Measurements from ENCODE around the gene ACTA2.

Gene ACTA2

DNA sequence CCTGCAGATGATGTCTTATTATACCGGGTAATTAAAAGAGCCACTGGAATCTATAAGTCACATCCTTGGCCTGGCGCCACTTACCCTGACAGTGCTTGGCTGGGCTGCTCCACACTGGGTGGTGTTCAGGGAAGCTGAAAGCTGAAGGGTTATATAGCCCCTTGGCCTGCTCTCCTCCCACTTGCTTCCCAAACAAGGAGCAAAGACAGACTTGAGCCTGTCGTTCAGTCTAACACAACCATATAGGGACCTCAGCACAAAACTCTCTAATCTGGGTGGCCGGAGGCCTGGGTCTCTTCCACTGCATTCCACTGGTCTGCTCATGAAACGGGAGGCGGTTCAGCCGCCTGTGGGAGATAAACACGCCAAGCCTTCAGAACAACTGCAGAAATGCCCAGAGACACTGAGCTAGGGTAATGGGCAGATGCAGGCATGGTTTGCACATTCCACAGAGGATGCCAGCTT is at the start of gene ACTA2:
TSS of gene ACTA2 (minus strand) at position 127 of the 465 bp plus-strand sequence. CDS start 3,843 bp downstream, outside the sequence.
- peak; percentile 83 for DNase-seq (ENCODE audit: low read depth)
- no peak for TF ChIP-seq CTCF (conservative IDR thresholded peaks at IDR 0.05; ENCODE audit: low read length)
- H3K4me3 ChIP-seq (ENCODE audit: low read length) = peak within 1 kb of the TSS; percentile 51

DNA sequence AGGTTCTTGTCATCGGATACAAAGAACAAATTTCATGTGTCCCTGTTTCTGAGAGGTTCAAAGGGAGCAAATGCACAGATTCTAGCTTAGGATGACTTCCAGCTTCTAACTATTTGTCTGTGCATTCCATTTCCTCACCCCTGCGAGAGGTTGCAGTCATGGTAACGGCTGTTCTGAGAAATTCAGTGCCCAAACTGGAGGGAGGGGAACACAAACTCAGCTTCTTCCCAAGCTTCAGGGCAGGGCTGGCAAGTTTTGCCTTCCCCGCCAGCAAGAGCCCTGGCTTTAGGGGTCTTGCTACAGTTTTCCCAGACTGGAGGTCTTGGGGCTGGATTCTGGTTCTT is 49.1 kb upstream of the ACTA2 start:
- DNase-seq (ENCODE audit: low read depth) = peak; percentile 56
- TF ChIP-seq CTCF (conservative IDR thresholded peaks at IDR 0.05; ENCODE audit: low read length) = no peak
- H3K4me3 ChIP-seq (ENCODE audit: low read length) = no peak overlapping the region

DNA sequence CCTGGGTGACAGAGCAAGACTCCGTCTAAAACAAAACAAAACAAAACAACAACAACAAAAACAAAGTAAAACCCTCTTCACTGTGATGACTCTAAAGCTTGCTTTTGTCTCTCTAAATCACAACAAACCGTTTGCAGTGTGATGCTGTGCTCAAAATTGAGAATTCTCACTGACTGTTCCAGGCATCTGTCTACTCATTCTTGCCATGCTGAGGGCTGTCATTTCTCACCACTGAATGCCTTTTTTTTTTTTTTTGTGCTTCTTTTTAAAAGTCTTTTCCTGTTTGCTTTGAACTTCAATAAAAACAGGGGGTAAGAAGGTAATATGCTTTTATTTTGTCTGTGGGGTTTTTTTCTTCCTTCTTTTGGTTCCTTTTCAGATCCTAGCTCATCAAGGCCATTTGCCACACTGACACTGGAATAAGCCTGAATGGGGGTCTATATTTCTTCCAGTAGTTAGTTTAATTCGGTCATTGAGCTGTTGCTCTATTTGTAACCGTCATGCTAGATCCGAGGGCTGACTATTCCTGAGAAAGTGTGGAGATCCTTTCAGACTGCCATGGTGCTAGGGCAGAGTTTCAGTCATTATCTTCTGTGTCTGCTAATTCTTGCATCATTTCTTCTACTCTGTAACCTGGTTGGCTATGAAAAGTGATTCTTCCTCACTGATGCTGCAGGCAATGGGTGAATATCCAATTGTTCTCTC is 48.6 kb upstream of the ACTA2 start:
- DNase-seq (ENCODE audit: low read depth) = peak; percentile 16
- TF ChIP-seq CTCF (conservative IDR thresholded peaks at IDR 0.05; ENCODE audit: low read length) = no peak
- H3K4me3 ChIP-seq (ENCODE audit: low read length) = peak overlapping the region; percentile 18

- DNase-seq (ENCODE audit: low read depth) = peak; percentile 88
- TF ChIP-seq CTCF (conservative IDR thresholded peaks at IDR 0.05; ENCODE audit: low read length) = no peak
- peak overlapping the region; percentile 46 for H3K4me3 ChIP-seq (ENCODE audit: low read length)
Measured at GRCh38 chr10:88999625-89000024, 47.1 kb upstream of the ACTA2 start.

DNA sequence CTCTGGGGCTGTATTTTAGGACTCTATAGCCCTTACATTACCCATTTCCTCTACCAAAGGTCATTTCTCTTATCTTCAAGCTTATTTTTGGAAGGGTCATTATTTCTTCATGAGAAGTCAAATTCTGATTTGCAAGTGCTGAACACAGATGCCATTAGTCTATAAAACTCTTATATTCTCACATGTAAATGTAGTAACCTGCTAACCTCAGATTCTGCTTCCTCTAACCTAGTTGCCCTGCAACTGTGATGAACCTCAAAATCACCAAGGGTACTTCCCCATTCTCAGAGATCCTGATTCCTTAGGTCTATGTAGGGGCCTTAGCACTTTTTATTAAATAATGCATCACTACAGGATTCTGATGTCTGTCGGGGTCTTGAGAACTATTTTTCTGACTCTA is 44.4 kb upstream of the ACTA2 start:
- DNase-seq (ENCODE audit: low read depth) = no peak
- H3K4me3 ChIP-seq (ENCODE audit: low read length) = no peak overlapping the region
- TF ChIP-seq CTCF (conservative IDR thresholded peaks at IDR 0.05; ENCODE audit: low read length) = no peak

- DNase-seq (ENCODE audit: low read depth) = no peak
- peak overlapping the region; percentile 11; the same call in 1 of the 2 replicates for H3K4me3 ChIP-seq (ENCODE audit: low read length)
- TF ChIP-seq CTCF (conservative IDR thresholded peaks at IDR 0.05; ENCODE audit: low read length) = no peak
Measured at GRCh38 chr10:88995156-88995876, 42.7 kb upstream of the ACTA2 start.

- H3K4me3 ChIP-seq (ENCODE audit: low read length) = peak overlapping the region; percentile 90
- TF ChIP-seq CTCF (conservative IDR thresholded peaks at IDR 0.05; ENCODE audit: low read length) = no peak
- DNase-seq (ENCODE audit: low read depth) = peak; percentile 72
Measured at GRCh38 chr10:88994019-88994418, 41.4 kb upstream of the ACTA2 start.
